GM12891 (cell line): ENCODE measurements around the gene SEMA4D.

Source experiments
- POLR2A ChIP-seq: IDR thresholded peaks from 2 replicates; pipeline ENCODE4 v1.6.1; 2011; ENCODE audit warnings: low read depth, low read length, control low read depth
- POLR2AphosphoS5 ChIP-seq: IDR thresholded peaks from 2 replicates; pipeline ENCODE4 v1.6.1; 2011; ENCODE audit warnings: low read depth, low read length, control low read depth
- TAF1 ChIP-seq: IDR thresholded peaks from 2 replicates; pipeline ENCODE4 v1.6.1; 2011; ENCODE audit warnings: low read depth, low read length, control low read depth

- TF ChIP-seq POLR2A (no peak), TAF1 (no peak), POLR2AphosphoS5 (no peak)
Observed at GRCh38 chr9:89433826-89434225, 64.1 kb downstream of the SEMA4D start.
